Duodenal mucosa (tissue), 2 donors: Measurements from ENCODE around the gene SLC1A7.

Experiments
- H3K27ac ChIP-seq: one replicate; pipeline ENCODE4 v1.7.0; 2013; ENCODE audit warnings: low read depth, low read length
- H3K27me3 ChIP-seq, 2 donors: one replicate each; pipeline ENCODE4 v1.7.0; 2013; ENCODE audit warnings: low read length in 2 of 2, control low read depth in 1 of 2; ENCODE audit not compliant: insufficient read depth in 2 of 2, control insufficient read depth in 1 of 2
- H3K36me3 ChIP-seq, 2 donors: one replicate each; pipeline ENCODE4 v1.7.0; 2013; ENCODE audit warnings: low read length in 2 of 2, control low read depth in 1 of 2; ENCODE audit not compliant: insufficient read depth in 2 of 2, control insufficient read depth in 1 of 2
- H3K4me1 ChIP-seq, 2 donors: one replicate each; pipeline ENCODE4 v1.7.0; 2013; ENCODE audit warnings: low read length in 2 of 2, control low read depth in 1 of 2; ENCODE audit not compliant: insufficient read depth in 2 of 2, control insufficient read depth in 1 of 2
- H3K4me3 ChIP-seq, 2 donors: one replicate each; pipeline ENCODE4 v1.7.0; 2013; ENCODE audit warnings: low read length in 2 of 2, low read depth in 1 of 2
- H3K9ac ChIP-seq, 2 donors: one replicate each; pipeline ENCODE4 v1.7.0; 2013; ENCODE audit warnings: low read length in 2 of 2, low read depth in 1 of 2
- H3K9me3 ChIP-seq, 2 donors: one replicate each; pipeline ENCODE4 v1.7.0; 2013; ENCODE audit warnings: low read length in 2 of 2, control low read depth in 1 of 2; ENCODE audit not compliant: control insufficient read depth in 1 of 2

The SLC1A7 gene

DNA sequence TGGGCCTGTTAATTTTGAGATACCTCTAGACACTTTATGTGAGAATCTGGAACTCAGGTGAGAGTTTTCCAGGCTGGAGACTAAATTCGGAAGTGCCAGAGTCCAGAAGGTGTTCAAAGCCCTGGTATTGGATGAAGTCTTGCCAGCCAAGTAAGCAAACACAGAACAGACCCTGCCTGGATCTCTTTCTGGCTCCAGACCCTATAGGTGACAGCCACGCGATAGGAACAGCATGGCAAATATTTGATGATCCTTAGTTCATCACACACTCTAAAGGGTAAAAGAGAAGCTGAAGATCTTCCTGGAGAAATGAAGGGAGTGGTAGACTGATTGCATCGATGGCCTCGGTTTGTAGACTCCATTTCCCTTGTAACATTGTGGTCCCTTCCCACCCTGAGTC lies 30.7 kb downstream of the SLC1A7 start:
- Histone ChIP-seq H3K4me1 (peaks cover 63 to 64% of the 10 kb centered on the region in 2 donors), H3K27me3 (no peaks in the 10 kb centered on the region), H3K9me3 (peaks cover 5% of the 10 kb centered on the region in 2 donors), H3K4me3 (no peak overlapping the region), H3K36me3 (no peaks in the 10 kb centered on the region), H3K27ac (peak overlapping the region; percentile 37), H3K9ac (peak overlapping the region; percentile 9 to 15)

DNA sequence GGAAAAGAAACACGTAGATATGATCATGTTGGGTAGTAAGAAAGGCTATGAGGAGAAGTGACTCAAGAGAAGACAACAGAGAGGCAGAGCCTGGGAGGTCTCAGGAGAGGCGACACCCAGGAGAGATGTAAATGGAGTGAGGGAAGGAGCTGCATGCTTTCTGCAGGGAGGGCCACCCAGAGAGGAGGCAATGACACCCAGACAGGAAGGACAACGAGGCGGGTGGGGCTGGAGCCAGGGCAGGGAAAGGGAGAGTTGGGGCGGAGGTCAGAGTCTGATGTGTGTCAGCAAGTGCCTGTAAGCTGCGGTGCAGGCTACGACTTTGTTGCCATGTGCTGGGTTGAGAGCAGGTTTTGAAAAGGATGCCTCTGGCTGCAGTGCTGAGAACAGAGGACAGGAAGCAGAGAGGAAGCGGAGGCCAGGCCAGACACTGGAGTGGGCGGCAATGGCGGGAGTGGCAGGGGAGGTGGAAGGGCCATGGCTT lies 31.3 kb downstream of the SLC1A7 start:
- Histone ChIP-seq H3K4me3 (peak overlapping the region in 1 of 2 donors; percentile 6), H3K9ac (peak overlapping the region in 1 of 2 donors; percentile 44), H3K9me3 (peaks cover 5% of the 10 kb centered on the region in 2 donors), H3K27me3 (no peaks in the 10 kb centered on the region), H3K27ac (peak overlapping the region; percentile 37), H3K4me1 (peaks cover 58 to 59% of the 10 kb centered on the region in 2 donors), H3K36me3 (no peaks in the 10 kb centered on the region)

DNA sequence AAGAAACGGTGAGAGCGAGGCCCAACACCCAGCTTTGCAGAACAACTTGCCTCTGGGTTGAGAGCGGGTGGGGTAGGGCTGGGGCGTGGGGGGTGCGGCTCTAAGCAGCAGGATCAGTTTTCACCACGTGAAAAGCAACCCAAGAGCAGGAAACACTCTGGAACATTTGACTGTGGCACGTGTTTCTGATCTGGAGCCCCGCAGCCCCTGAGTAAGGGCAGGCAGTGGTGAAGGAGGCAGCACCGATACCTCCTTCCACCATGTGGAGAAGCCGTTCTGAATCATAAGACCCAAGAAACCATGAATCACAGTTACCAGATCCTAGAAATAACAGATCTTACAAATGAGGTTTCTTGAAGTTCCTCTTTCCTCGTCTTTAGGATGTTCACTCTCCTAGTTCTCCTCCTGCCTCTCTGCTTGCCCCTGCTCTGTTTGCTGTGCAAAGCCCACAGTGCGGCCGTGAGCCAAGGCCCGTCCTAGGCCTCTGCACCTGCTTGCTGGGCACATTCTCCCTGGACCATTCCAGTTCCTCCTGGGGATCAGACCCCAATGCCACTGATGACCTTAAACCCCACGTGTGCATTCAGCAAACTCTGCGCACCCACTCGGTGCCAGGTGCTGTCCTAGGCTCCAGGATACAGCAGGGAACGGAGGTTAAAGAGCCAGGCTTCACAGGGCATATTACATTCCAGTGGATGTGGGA lies 31.9 kb downstream of the SLC1A7 start:
- peak overlapping the region in 1 of 2 donors; percentile 44 for H3K9ac ChIP-seq
- peak overlapping the region; percentile 4 for H3K27ac ChIP-seq
- H3K4me3 ChIP-seq, result peak overlapping the region in 1 of 2 donors; percentile 6
- peaks cover 5% of the 10 kb centered on the region in 2 donors for H3K9me3 ChIP-seq
- no peaks in the 10 kb centered on the region for H3K36me3 ChIP-seq
- peaks cover 52 to 54% of the 10 kb centered on the region in 2 donors for H3K4me1 ChIP-seq
- H3K27me3 ChIP-seq, result no peaks in the 10 kb centered on the region

DNA sequence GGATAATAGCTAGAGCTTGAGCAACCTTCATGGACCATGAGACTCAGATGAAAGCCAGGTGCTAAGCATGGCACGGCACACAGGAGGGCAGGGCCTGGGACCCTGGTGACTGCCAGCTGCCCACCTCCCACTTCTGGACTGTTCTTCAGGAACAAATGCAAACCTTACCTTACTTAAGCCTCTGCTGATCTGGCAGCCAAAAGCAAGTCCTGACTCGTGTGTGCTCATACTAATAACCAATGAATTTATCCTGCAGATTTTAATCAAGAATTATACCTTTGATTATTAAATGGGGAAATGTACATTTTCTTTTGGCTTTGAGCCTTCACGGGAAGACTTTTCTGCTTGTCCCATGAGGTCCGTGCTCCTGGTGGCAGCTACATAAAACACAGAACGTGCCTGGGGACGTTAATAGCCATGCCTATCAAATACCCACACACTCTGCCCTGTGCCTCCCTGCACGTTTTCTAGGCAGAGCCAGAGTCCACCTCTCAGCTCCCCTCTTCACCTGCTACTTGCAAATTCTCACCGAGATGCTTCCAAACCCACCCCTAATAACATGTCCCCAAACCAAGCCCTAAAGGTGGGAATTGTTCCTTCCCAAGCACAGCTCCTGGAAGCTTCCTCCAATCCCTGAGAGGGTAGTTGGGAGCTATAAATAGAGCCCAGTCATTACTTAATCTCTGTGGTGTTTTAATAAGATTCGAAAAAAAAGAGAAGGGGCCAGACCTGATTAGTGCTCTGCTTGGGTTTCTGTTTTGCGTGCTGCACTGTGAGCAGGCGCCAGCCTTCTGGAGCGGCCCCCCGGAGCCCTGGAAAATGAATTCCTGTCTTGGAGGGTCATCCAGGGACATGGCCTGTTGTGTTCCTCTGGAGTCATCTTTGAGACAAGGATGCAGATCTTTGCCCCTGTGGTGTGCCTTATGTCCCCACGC lies 33.5 kb downstream of the SLC1A7 start:
- H3K27me3 ChIP-seq, result peaks cover 0 to 3% of the 10 kb centered on the region in 2 donors
- H3K27ac ChIP-seq, result no peak overlapping the region
- H3K4me3 ChIP-seq, result no peak overlapping the region
- peaks cover 5% of the 10 kb centered on the region in 2 donors for H3K9me3 ChIP-seq
- no peaks in the 10 kb centered on the region for H3K36me3 ChIP-seq
- H3K9ac ChIP-seq, result peak overlapping the region in 1 of 2 donors; percentile 8
- H3K4me1 ChIP-seq, result peaks cover 36 to 38% of the 10 kb centered on the region in 2 donors

DNA sequence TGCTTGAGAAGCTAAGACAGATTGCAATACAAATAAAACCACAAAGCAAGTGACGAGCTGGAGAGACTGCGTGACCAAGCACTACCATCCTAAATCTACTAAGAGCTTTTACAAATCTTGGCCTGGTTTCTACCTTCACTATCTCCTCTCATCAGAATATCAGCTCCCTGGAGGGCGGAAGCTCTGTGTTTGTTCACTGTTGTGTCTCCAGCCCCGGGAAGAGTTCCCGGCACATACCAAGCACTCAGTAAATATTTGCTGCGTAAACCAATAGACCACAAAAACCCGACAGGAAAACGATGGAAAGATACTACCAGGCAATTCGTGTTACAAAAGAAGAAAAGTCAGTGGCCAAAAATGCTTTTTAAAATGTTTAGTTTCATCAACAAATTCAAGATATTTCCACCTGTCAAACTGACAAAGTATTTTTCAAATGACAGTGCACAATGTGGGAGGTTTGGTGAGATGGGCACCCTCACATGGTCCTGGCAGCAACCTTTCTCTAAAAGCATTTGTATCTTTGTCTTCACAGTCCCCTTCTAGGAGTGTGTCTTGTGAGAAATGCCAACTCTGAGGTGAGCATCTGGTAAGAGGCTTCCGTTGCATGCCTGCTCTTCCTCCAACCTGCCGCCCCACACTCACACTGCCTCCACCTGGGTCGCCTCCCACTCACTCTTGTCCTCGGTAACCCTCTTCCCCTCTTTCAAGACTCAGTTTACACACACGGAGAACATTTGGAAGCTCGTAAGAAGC lies 34.7 kb downstream of the SLC1A7 start:
- Histone ChIP-seq H3K4me3 (no peak overlapping the region), H3K9me3 (peaks cover 5% of the 10 kb centered on the region in 2 donors), H3K4me1 (peaks cover 34 to 36% of the 10 kb centered on the region in 2 donors), H3K9ac (no peak overlapping the region), H3K27me3 (peaks cover 0 to 6% of the 10 kb centered on the region in 2 donors), H3K27ac (no peak overlapping the region), H3K36me3 (no peaks in the 10 kb centered on the region)

DNA sequence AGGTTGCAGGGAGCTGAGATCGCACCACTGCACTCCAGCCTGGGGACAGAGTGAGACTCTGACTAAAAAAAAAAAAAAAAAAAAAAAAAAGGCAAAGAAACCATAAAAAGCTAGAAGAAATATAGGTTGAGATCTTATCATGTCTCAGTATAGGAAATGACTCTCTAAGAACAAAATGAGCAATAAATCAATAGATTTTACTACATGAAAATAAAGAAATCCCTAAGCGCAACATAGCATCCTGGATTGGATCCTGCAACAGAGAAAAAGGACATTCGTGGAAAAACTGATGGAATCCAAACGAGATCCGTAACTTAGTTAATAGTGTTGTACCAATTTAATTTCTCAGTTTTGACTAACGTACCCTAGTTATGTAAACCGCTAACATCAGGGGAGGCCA lies 35.3 kb downstream of the SLC1A7 start:
- no peak overlapping the region for H3K27ac ChIP-seq
- H3K9me3 ChIP-seq, result no peaks in the 10 kb centered on the region
- no peak overlapping the region for H3K9ac ChIP-seq
- H3K4me1 ChIP-seq, result peaks cover 29 to 36% of the 10 kb centered on the region in 2 donors
- H3K36me3 ChIP-seq, result no peaks in the 10 kb centered on the region
- H3K27me3 ChIP-seq, result peaks cover 0 to 6% of the 10 kb centered on the region in 2 donors
- no peak overlapping the region for H3K4me3 ChIP-seq

DNA sequence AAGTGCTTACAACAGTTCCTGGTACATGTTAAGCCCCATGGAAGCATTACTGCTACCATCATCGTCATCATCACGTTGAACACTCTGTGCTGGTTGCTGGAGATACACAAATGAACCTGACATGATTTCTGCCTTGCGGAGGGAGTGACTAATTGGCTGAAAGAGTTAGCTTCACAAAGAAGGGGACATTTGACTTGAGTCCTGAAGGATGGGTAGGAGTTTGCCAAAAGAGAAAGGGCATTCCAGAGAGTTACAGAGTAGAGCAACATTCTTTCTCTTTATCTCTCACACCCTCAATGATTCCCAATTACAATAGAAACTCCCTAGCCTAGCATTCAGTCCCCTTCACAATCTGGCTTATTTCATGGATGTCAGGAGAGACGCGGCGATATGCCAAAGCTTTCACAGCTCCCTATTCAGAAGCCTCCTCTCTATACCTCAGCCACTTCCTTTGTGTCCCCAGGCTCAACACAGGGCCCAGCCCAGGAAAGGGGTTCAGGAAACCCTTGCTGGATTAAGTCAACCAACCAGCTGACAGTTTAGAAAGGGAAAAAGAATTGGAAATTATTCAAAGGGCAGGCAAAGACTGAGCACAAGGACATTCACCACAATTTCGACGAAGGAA lies 38.0 kb downstream of the SLC1A7 start:
- H3K4me3 ChIP-seq, result no peak overlapping the region
- no peaks in the 10 kb centered on the region for H3K9me3 ChIP-seq
- H3K27me3 ChIP-seq, result peaks cover 0 to 6% of the 10 kb centered on the region in 2 donors
- no peak overlapping the region for H3K27ac ChIP-seq
- peaks cover 3 to 9% of the 10 kb centered on the region in 2 donors for H3K4me1 ChIP-seq
- H3K9ac ChIP-seq, result no peak overlapping the region
- no peaks in the 10 kb centered on the region for H3K36me3 ChIP-seq

DNA sequence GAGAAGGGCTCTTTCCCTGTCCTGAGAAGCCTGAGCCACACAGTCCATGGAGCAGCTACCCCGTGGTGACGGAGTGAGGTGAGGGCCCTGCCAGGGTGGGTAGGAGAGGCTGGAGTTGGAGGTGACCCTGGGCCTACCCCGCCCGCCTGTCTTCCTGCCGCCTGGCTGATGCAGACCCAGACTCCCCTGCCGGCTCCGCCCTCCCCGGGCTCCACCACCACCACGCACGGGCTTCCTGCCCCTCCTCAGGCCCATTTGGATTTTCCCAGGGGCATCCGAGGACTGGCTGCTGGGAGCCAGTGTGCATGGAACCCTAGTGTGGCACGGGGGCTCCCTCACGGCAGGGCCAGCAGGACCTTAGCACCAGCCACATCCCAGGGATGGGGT lies 47.9 kb downstream of the SLC1A7 start:
- peaks cover 17% of the 10 kb centered on the region in 2 donors for H3K9me3 ChIP-seq
- no peak overlapping the region for H3K9ac ChIP-seq
- peaks cover 16 to 20% of the 10 kb centered on the region in 2 donors for H3K4me1 ChIP-seq
- no peaks in the 10 kb centered on the region for H3K27me3 ChIP-seq
- no peak overlapping the region for H3K4me3 ChIP-seq
- H3K36me3 ChIP-seq, result no peaks in the 10 kb centered on the region
- no peak overlapping the region for H3K27ac ChIP-seq

DNA sequence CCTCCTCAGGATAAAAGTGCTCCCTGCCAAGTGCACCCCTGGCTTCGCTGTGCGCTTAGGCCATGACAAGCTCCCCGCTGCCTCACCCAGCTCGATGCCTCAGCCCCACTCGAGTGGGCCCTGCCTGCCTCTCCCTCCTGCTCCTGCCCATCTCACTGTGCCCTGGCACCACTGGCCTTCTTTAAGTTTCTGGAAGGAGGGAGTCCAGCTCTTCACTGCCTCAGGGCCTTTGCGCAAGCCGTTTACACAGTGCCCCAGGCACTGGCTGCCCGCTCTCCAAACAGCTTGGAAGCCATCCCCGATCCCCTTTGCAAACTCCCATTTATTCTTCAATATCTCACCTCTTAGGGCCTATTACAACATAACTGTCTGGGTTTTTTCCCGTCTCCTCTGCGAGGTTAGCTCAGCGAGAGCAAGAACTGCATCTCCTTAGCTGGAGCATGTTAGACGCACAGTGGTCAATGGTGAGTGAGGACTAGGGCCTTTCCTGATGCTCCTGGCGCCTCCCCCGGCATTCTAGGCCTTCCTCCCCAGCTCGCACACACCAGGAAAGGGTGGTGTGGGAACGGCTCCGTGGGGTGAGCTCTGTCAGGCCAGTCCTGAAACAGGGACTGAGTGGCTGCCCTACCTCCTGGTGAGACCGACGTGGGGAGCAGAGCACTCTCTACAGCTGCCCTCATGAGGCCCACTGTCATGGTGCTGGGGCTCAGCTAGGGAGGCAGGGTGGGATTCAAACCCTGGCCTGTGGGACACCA lies 48.5 kb downstream of the SLC1A7 start:
- peaks cover 17% of the 10 kb centered on the region in 2 donors for H3K9me3 ChIP-seq
- H3K4me3 ChIP-seq, result no peak overlapping the region
- H3K4me1 ChIP-seq, result peaks cover 18 to 24% of the 10 kb centered on the region in 2 donors
- no peaks in the 10 kb centered on the region for H3K36me3 ChIP-seq
- no peaks in the 10 kb centered on the region for H3K27me3 ChIP-seq
- H3K9ac ChIP-seq, result no peak overlapping the region
- no peak overlapping the region for H3K27ac ChIP-seq
